NAMALWA (cell line): Measurements from ENCODE around the gene SULT1E1.
"Not testable (repeated sequence)": the region's sequence is repeated elsewhere in the genome, so short reads cannot be mapped to it uniquely, and the experiment has no call there.

ENCODE experiments used
- DNase-seq: peaks from one replicate; pipeline ENCODE4 v3.0.0-alpha.2; 2015; ENCODE audit warnings: low spot score

SULT1E1 gene

GRCh38 chr4:69843301-69843700, 16.6 kb downstream of the SULT1E1 start:
- no peak for DNase-seq

GRCh38 chr4:69838977-69839376, 21.0 kb downstream of the SULT1E1 start:
- DNase-seq = no peak

- no peak for DNase-seq
These were observed 23.7 kb downstream of the SULT1E1 start for GRCh38 chr4:69836287-69836686.

- DNase-seq = no peak
These were observed 24.2 kb downstream of the SULT1E1 start for GRCh38 chr4:69835766-69836165.

- DNase-seq = no peak
These were observed 26.7 kb downstream of the SULT1E1 start for GRCh38 chr4:69833251-69833650.

GRCh38 chr4:69832326-69833030, 27.5 kb downstream of the SULT1E1 start:
- no peak for DNase-seq

GRCh38 chr4:69831646-69832325, 28.2 kb downstream of the SULT1E1 start:
- no peak for DNase-seq

GRCh38 chr4:69831270-69831627, 28.7 kb downstream of the SULT1E1 start:
- no peak for DNase-seq

- DNase-seq = no peak
These were observed 29.2 kb downstream of the SULT1E1 start for GRCh38 chr4:69830560-69831269.

- DNase-seq = no peak
These were observed 29.8 kb downstream of the SULT1E1 start for GRCh38 chr4:69830192-69830559.

- no peak for DNase-seq
These were observed 30.3 kb downstream of the SULT1E1 start for GRCh38 chr4:69829678-69830077.

GRCh38 chr4:69828828-69829227, 31.1 kb downstream of the SULT1E1 start:
- no peak for DNase-seq

GRCh38 chr4:69825056-69825455, 34.9 kb downstream of the SULT1E1 start:
- not testable (repeated sequence) for DNase-seq

- peak; percentile 54 for DNase-seq
These were observed 36.3 kb downstream of the SULT1E1 start for GRCh38 chr4:69823481-69824186.

GRCh38 chr4:69823048-69823447, 36.9 kb downstream of the SULT1E1 start:
- DNase-seq = no peak

- DNase-seq = no peak
These were observed 37.7 kb downstream of the SULT1E1 start for GRCh38 chr4:69822198-69822597.

GRCh38 chr4:69818060-69818639, 41.8 kb downstream of the SULT1E1 start:
- DNase-seq = no peak

GRCh38 chr4:69816236-69816635, 43.7 kb downstream of the SULT1E1 start:
- no peak for DNase-seq

- no peak for DNase-seq
These were observed 46.3 kb downstream of the SULT1E1 start for GRCh38 chr4:69813628-69814027.

- no peak for DNase-seq
These were observed 48.8 kb downstream of the SULT1E1 start for GRCh38 chr4:69811166-69811565.

- no peak for DNase-seq
These were observed 59.3 kb downstream of the SULT1E1 start for GRCh38 chr4:69800599-69800998.

- no peak for DNase-seq
These were observed 60.6 kb downstream of the SULT1E1 start for GRCh38 chr4:69799337-69799736.
